Tibial nerve (tissue), 4 donors: ENCODE measurements around the gene ARHGAP15.

Experiments
- CTCF ChIP-seq, 5 experiments: fragments of 200-600 bp in 3 of 5; fragments of 450-650 bp in 2 of 5; sonication (generic) in 3 of 5; IDR thresholded peaks; one replicate each; pipeline ENCODE4 v1.5.1; 2016 to 2019; ENCODE audit warnings: antibody characterized with exemption in 5 of 5, mild to moderate bottlenecking in 3 of 5, moderate library complexity in 2 of 5
- EP300 ChIP-seq, 2 donors: sonication (generic); formaldehyde crosslinking; IDR thresholded peaks; one replicate each; pipeline ENCODE4 v1.6.1; 2017; ENCODE audit warnings: antibody characterized with exemption in 2 of 2, mild to moderate bottlenecking in 1 of 2
- POLR2A ChIP-seq, 2 donors: fragments of 450-650 bp; IDR thresholded peaks; one replicate each; pipeline ENCODE4 v1.6.1; 2017; ENCODE audit warnings: antibody characterized with exemption in 2 of 2, mild to moderate bottlenecking in 2 of 2, moderate library complexity in 2 of 2

GRCh38 chr2:143397884-143398614 is 268.8 kb downstream of the ARHGAP15 start:
- TF ChIP-seq POLR2A (IDR thresholded peaks at IDR 0.05) (no peak), CTCF (IDR thresholded peaks at IDR 0.05) (no peak), EP300 (IDR thresholded peaks at IDR 0.05) (no peak)
